Liver (tissue), 9 donors: ENCODE measurements around the gene ATF4. TPM values are rescaled to one million over a fixed set of nuclear protein-coding genes. Genes with fewer than 3 reads are reported as not detected.

Experiments used
- DNase-seq: peaks from one replicate; pipeline ENCODE4 v3.0.0-alpha.2; 2017; ENCODE audit warnings: low spot score
- H3K27ac ChIP-seq, 2 donors: one replicate each; pipeline ENCODE4 v1.7.0; 2013; ENCODE audit warnings: inconsistent platforms in 2 of 2, low read length in 2 of 2, control low read depth in 1 of 2, low read depth in 1 of 2, mild to moderate bottlenecking in 1 of 2
- H3K27me3 ChIP-seq, 4 donors: one replicate each; pipeline versions ENCODE4 v1.6.1 to v1.7.0; 2013; ENCODE audit warnings: low read length in 3 of 4, inconsistent platforms in 1 of 4, mild to moderate bottlenecking in 1 of 4, moderate library complexity in 1 of 4; ENCODE audit not compliant: control insufficient read depth in 4 of 4, insufficient read depth in 4 of 4
- H3K36me3 ChIP-seq, 4 donors: one replicate each; pipeline versions ENCODE4 v1.6.1 to v1.7.0; 2013; ENCODE audit warnings: low read length in 3 of 4, mild to moderate bottlenecking in 3 of 4, low read depth in 1 of 4, moderate library complexity in 1 of 4; ENCODE audit not compliant: control insufficient read depth in 4 of 4, insufficient read depth in 3 of 4
- H3K4me1 ChIP-seq, 4 donors: one replicate each; pipeline versions ENCODE4 v1.6.1 to v1.7.0; 2013; ENCODE audit warnings: low read length in 3 of 4, mild to moderate bottlenecking in 3 of 4, moderate library complexity in 1 of 4; ENCODE audit not compliant: control insufficient read depth in 4 of 4, insufficient read depth in 4 of 4
- H3K4me3 ChIP-seq, 3 donors: one replicate each; pipeline versions ENCODE4 v1.6.1 to v1.7.0; 2013; ENCODE audit warnings: low read length in 3 of 3, control low read depth in 1 of 3, low read depth in 1 of 3, mild to moderate bottlenecking in 1 of 3
- H3K9ac ChIP-seq, 2 donors: one replicate each; pipeline ENCODE4 v1.7.0; 2013; ENCODE audit warnings: low read length in 2 of 2, mild to moderate bottlenecking in 2 of 2, moderate library complexity in 2 of 2, control low read depth in 1 of 2, low read depth in 1 of 2
- H3K9me3 ChIP-seq, 4 donors: one replicate each; pipeline versions ENCODE4 v1.6.1 to v1.7.0; 2013; ENCODE audit warnings: low read length in 3 of 4; ENCODE audit not compliant: control insufficient read depth in 4 of 4
- HNF4G ChIP-seq: IDR thresholded peaks from 2 replicates; pipeline ENCODE4 v1.6.1; 2016; ENCODE audit warnings: antibody characterized with exemption
- RXRA ChIP-seq, 2 donors: IDR thresholded peaks; 2 replicates each; pipeline ENCODE4 v1.6.1; 2017 to 2018; ENCODE audit warnings: antibody characterized with exemption in 2 of 2, mild to moderate bottlenecking in 1 of 2
- SP1 ChIP-seq: IDR thresholded peaks from 2 replicates; pipeline ENCODE4 v1.6.1; 2018; ENCODE audit warnings: antibody characterized with exemption, mild to moderate bottlenecking
- YY1 ChIP-seq: IDR thresholded peaks from 2 replicates; pipeline ENCODE4 v1.6.1; 2016; ENCODE audit warnings: antibody characterized with exemption, mild to moderate bottlenecking
- ZBTB33 ChIP-seq: IDR thresholded peaks from 2 replicates; pipeline ENCODE4 v1.6.1; 2016; ENCODE audit warnings: antibody characterized with exemption
- WGBS: extraction: QIAGEN DNeasy Blood & Tissue Kit; methylation state at CpG from one replicate; pipeline ENCODE4 v1.1.7; 2013; 5-methylcytosine and 5-hydroxymethylcytosine counted together
- polyA plus RNA-seq, 2 donors: library from polyadenylated mRNA; stranded (reverse) in 1 of 2; unstranded in 1 of 2; fragments of 200-250 nt in 1 of 2; fragments of >200 nt in 1 of 2; fragmentation: Nextera tagmentation in 1 of 2; extraction: Ambion mirVana in 1 of 2; gene quantifications; one replicate each; pipeline versions ENCODE4 v1.2.1 to v1.2.3, GENCODE V29; 2013 to 2015
- total RNA-seq, 2 donors: library from RNA; depleted of rRNA; stranded (reverse); fragments of >200 nt; gene quantifications; one replicate each; pipeline ENCODE4 v1.2.3, GENCODE V29; 2014
- TF ChIP-seq, protein P1 (sequence below): IDR thresholded peaks from 2 replicates; pipeline ENCODE4 v1.6.1; 2016; ENCODE audit warnings: antibody characterized with exemption
- TF ChIP-seq, protein P2 (sequence below): IDR thresholded peaks from 2 replicates; pipeline ENCODE4 v1.6.1; 2016; ENCODE audit warnings: antibody characterized with exemption, mild to moderate bottlenecking
- TF ChIP-seq, protein P3 (sequence below): fragments of 150-350 bp; IDR thresholded peaks from 2 replicates; pipeline ENCODE4 v1.5.1; 2017; ENCODE audit warnings: improper control_type of control experiment, low read depth, low read length; ENCODE audit not compliant: missing input control
- TF ChIP-seq, protein P4 (sequence below): IDR thresholded peaks from 2 replicates; pipeline ENCODE4 v1.6.1; 2016; ENCODE audit warnings: antibody characterized with exemption
- donor health status: healthy.
- donor health status: healthy.
- donor health status: healthy.
- donor health status: healthy.
- donor health status: healthy.

The ATF4 gene
- total and polyA plus RNA-seq, 4 donors = 112 to 211 (median 169) TPM

DNA sequence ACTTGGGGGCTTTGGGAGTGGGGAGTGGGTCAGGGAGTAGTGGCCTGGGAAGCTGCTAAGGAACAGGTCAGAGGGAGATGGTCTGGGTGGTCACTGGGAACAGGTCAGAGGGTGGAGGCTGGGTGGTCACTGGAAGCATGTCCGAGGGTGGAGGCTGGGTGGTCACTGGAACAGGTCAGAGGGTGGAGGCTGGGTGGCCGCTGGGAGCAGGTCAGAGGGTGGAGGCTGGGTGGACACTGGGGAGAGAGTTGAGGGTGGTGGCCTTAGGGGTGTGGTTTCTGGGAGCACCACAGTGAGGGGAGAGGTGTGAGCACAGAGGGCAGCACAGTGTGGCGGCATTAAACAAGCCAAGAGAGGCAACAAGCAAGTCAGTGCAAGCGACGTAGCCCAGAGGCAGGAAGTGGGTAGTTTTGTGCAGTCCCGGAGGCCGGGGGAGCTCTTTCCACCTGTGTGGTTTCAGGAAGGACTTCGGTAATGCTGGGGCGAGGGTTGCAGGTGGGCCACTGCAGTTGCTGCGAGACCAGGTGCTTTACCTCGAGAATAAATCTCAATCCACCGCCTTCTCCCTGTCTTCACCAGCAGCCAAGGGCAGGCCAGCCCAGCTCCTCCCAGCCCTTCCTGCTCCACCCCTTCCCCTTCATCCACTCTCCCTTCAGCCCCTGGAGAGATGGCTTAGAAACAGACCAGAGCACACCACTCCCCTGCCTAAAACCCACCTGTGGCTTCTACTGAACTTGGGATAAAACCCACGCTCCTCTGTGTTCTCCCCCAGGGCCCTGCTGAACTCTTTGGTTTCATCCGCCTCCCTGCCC lies 47.0 kb downstream of the ATF4 start:
- H3K27ac ChIP-seq = no peak overlapping the region
- no peaks in the 10 kb centered on the region for H3K36me3 ChIP-seq
- H3K4me1 ChIP-seq = no peaks in the 10 kb centered on the region
- TF ChIP-seq YY1 = no peak
- TF ChIP-seq, protein P1, sequence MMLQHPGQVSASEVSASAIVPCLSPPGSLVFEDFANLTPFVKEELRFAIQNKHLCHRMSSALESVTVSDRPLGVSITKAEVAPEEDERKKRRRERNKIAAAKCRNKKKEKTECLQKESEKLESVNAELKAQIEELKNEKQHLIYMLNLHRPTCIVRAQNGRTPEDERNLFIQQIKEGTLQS = no peak
- DNase-seq = no peak
- 63% methylated on average over 14 of the region's 14 CpGs for WGBS
- H3K27me3 ChIP-seq = peaks cover 0 to 2% (median 0%) of the 10 kb centered on the region in 4 donors
- no peak overlapping the region for H3K9ac ChIP-seq
- H3K9me3 ChIP-seq = no peaks in the 10 kb centered on the region
- no peak overlapping the region for H3K4me3 ChIP-seq

GRCh38 chr22:39568278-39568981 lies 48.1 kb downstream of the ATF4 start:
- 79% methylated on average over 19 of the region's 19 CpGs for WGBS
- Histone ChIP-seq H3K27me3 (peaks cover 0 to 2% (median 0%) of the 10 kb centered on the region in 4 donors), H3K9ac (no peak overlapping the region), H3K9me3 (no peaks in the 10 kb centered on the region), H3K4me1 (no peaks in the 10 kb centered on the region), H3K4me3 (no peak overlapping the region), H3K27ac (no peak overlapping the region), H3K36me3 (no peaks in the 10 kb centered on the region)
- no peak for DNase-seq
- TF ChIP-seq HNF4G (no peak), YY1 (no peak), SP1 (no peak), RXRA (IDR thresholded peaks at IDR 0.05) (no peak), ZBTB33 (no peak)
- TF ChIP-seq, protein P2, sequence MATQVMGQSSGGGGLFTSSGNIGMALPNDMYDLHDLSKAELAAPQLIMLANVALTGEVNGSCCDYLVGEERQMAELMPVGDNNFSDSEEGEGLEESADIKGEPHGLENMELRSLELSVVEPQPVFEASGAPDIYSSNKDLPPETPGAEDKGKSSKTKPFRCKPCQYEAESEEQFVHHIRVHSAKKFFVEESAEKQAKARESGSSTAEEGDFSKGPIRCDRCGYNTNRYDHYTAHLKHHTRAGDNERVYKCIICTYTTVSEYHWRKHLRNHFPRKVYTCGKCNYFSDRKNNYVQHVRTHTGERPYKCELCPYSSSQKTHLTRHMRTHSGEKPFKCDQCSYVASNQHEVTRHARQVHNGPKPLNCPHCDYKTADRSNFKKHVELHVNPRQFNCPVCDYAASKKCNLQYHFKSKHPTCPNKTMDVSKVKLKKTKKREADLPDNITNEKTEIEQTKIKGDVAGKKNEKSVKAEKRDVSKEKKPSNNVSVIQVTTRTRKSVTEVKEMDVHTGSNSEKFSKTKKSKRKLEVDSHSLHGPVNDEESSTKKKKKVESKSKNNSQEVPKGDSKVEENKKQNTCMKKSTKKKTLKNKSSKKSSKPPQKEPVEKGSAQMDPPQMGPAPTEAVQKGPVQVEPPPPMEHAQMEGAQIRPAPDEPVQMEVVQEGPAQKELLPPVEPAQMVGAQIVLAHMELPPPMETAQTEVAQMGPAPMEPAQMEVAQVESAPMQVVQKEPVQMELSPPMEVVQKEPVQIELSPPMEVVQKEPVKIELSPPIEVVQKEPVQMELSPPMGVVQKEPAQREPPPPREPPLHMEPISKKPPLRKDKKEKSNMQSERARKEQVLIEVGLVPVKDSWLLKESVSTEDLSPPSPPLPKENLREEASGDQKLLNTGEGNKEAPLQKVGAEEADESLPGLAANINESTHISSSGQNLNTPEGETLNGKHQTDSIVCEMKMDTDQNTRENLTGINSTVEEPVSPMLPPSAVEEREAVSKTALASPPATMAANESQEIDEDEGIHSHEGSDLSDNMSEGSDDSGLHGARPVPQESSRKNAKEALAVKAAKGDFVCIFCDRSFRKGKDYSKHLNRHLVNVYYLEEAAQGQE = no peak
- TF ChIP-seq, protein P3, sequence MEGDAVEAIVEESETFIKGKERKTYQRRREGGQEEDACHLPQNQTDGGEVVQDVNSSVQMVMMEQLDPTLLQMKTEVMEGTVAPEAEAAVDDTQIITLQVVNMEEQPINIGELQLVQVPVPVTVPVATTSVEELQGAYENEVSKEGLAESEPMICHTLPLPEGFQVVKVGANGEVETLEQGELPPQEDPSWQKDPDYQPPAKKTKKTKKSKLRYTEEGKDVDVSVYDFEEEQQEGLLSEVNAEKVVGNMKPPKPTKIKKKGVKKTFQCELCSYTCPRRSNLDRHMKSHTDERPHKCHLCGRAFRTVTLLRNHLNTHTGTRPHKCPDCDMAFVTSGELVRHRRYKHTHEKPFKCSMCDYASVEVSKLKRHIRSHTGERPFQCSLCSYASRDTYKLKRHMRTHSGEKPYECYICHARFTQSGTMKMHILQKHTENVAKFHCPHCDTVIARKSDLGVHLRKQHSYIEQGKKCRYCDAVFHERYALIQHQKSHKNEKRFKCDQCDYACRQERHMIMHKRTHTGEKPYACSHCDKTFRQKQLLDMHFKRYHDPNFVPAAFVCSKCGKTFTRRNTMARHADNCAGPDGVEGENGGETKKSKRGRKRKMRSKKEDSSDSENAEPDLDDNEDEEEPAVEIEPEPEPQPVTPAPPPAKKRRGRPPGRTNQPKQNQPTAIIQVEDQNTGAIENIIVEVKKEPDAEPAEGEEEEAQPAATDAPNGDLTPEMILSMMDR = no peak
- TF ChIP-seq, protein P4, sequence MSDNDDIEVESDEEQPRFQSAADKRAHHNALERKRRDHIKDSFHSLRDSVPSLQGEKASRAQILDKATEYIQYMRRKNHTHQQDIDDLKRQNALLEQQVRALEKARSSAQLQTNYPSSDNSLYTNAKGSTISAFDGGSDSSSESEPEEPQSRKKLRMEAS = no peak
